Tibial artery (tissue), 4 donors: ENCODE data around the gene ADCY1.
A peak's percentile ranks its signal among the peaks of the same experiment; 100 is the strongest.

Source experiments
- DNase-seq, 2 donors: peaks; one replicate each; pipeline ENCODE4 v3.0.0-alpha.2; 2019
- H3K27ac ChIP-seq, 2 donors: fragments of 200-600 bp; sonication (generic) in 1 of 2; 1 replicate in 1 of 2; 2 replicates in 1 of 2; pipeline ENCODE4 v1.5.1; 2018 to 2019; ENCODE audit warnings: mild to moderate bottlenecking in 1 of 2
- H3K27me3 ChIP-seq, 2 donors: fragments of 200-600 bp; sonication (generic) in 1 of 2; one replicate each; pipeline versions ENCODE4 v1.5.1 to v1.6.0; 2016 to 2019
- H3K36me3 ChIP-seq, 3 donors: fragments of 200-600 bp; sonication (generic) in 2 of 3; one replicate each; pipeline ENCODE4 v1.5.1; 2016 to 2019; ENCODE audit warnings: mild to moderate bottlenecking in 2 of 3
- H3K4me1 ChIP-seq, 4 donors: fragments of 200-600 bp; sonication (generic) in 2 of 4; 1 replicate in 3 of 4; 2 replicates in 1 of 4; pipeline ENCODE4 v1.5.1; 2016 to 2019
- H3K4me3 ChIP-seq, 2 donors: fragments of 200-600 bp; sonication (generic) in 1 of 2; 1 replicate in 1 of 2; 2 replicates in 1 of 2; pipeline ENCODE4 v1.5.1; 2018 to 2019; ENCODE audit warnings: mild to moderate bottlenecking in 2 of 2
- H3K9me3 ChIP-seq, 3 donors: fragments of 200-600 bp; sonication (generic) in 1 of 3; one replicate each; pipeline ENCODE4 v1.5.1; 2016 to 2019
- intact Hi-C: fragments of 100-400 bp; cut with DNase I; formaldehyde crosslinking; loops from one replicate; pipeline ENCODE4 v1.15.0; 2023; ENCODE audit warnings: low total_unique reads
- TF ChIP-seq, protein P1 (sequence below), 2 experiments: fragments of 200-600 bp in 1 of 2; fragments of 450-650 bp in 1 of 2; IDR thresholded peaks; one replicate each; pipeline ENCODE4 v1.5.1; 2017 to 2019; ENCODE audit warnings: antibody characterized with exemption in 2 of 2, mild to moderate bottlenecking in 1 of 2, moderate library complexity in 1 of 2

The ADCY1 gene

DNA sequence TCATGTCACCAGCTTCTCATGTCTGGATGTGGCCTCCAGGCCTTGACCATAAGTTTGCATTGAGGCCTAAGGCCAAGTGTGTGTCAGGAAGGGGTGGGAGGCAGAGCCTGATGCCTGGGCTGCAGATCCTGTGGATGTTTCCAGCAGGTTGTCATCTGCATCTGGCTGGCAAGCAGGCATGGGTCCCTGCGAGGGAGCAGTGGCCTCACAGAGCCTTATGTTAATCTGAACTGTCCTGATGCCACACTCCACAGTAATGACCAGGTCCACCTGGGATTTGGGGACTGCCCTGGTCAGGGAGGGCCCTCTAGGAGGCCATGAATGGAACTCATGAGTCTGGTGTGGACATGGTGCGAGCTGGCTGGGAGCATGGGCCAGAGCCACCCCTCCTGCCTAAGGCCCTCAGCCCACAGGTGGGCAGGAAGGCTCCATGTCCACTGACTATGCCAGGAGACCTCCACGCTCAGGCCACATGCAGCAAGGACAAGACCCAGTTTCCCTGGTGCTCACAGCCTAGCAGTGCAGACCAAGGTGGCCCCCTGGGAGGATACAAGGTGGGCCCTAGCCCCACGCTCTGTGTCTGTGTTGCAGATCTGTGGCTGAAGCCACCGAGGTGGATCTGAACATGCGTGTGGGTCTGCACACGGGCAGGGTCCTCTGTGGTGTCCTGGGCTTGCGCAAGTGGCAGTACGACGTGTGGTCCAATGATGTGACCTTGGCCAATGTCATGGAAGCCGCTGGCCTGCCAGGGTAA, 83.1 kb downstream of the ADCY1 start:
- Histone ChIP-seq H3K4me1 (no peaks in the 10 kb centered on the region), H3K27ac (no peak overlapping the region), H3K4me3 (no peak overlapping the region), H3K36me3 (no peaks in the 10 kb centered on the region), H3K9me3 (no peaks in the 10 kb centered on the region), H3K27me3 (no peaks in the 10 kb centered on the region)
- intact Hi-C loops, result no loop called here
- TF ChIP-seq, protein P1, sequence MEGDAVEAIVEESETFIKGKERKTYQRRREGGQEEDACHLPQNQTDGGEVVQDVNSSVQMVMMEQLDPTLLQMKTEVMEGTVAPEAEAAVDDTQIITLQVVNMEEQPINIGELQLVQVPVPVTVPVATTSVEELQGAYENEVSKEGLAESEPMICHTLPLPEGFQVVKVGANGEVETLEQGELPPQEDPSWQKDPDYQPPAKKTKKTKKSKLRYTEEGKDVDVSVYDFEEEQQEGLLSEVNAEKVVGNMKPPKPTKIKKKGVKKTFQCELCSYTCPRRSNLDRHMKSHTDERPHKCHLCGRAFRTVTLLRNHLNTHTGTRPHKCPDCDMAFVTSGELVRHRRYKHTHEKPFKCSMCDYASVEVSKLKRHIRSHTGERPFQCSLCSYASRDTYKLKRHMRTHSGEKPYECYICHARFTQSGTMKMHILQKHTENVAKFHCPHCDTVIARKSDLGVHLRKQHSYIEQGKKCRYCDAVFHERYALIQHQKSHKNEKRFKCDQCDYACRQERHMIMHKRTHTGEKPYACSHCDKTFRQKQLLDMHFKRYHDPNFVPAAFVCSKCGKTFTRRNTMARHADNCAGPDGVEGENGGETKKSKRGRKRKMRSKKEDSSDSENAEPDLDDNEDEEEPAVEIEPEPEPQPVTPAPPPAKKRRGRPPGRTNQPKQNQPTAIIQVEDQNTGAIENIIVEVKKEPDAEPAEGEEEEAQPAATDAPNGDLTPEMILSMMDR (IDR thresholded peaks at IDR 0.05), result no peak
- DNase-seq, result peak in 1 of 2 donors; percentile 43

GRCh38 chr7:45657890-45658715, 83.9 kb downstream of the ADCY1 start:
- DNase-seq, result peak in 1 of 2 donors; percentile 57
- intact Hi-C loops, result no loop called here
- H3K4me1 ChIP-seq, result no peaks in the 10 kb centered on the region
- no peaks in the 10 kb centered on the region for H3K9me3 ChIP-seq
- H3K36me3 ChIP-seq, result no peaks in the 10 kb centered on the region
- no peak overlapping the region for H3K27ac ChIP-seq
- H3K27me3 ChIP-seq, result no peaks in the 10 kb centered on the region
- TF ChIP-seq, protein P1 (IDR thresholded peaks at IDR 0.05), result no peak
- no peak overlapping the region for H3K4me3 ChIP-seq

- DNase-seq, result peak in 1 of 2 donors; percentile 53
- Histone ChIP-seq H3K9me3 (no peaks in the 10 kb centered on the region), H3K36me3 (no peaks in the 10 kb centered on the region), H3K27me3 (no peaks in the 10 kb centered on the region), H3K27ac (no peak overlapping the region), H3K4me1 (no peaks in the 10 kb centered on the region), H3K4me3 (no peak overlapping the region)
- TF ChIP-seq, protein P1 (IDR thresholded peaks at IDR 0.05), result no peak
- intact Hi-C loops, result no loop called here
Measured at GRCh38 chr7:45658716-45659495, 84.7 kb downstream of the ADCY1 start.

- Histone ChIP-seq H3K4me3 (no peak overlapping the region), H3K4me1 (no peaks in the 10 kb centered on the region), H3K27ac (no peak overlapping the region), H3K27me3 (no peaks in the 10 kb centered on the region), H3K9me3 (no peaks in the 10 kb centered on the region), H3K36me3 (no peaks in the 10 kb centered on the region)
- intact Hi-C loops, result no loop called here
- TF ChIP-seq, protein P1 (IDR thresholded peaks at IDR 0.05), result no peak
- DNase-seq, result peak in 1 of 2 donors; percentile 54
Measured at GRCh38 chr7:45659496-45660139, 85.5 kb downstream of the ADCY1 start.
